Astrocyte (in vitro differentiated cells and primary cell): ENCODE results near the gene COL9A3. TPM values are rescaled to one million over a fixed set of nuclear protein-coding genes. Genes with fewer than 3 reads are reported as not detected.
A peak's percentile ranks its signal among the peaks of the same experiment; 100 is the strongest.

ENCODE experiments used
- DNase-seq: peaks from one replicate; pipeline ENCODE4 v3.0.0-alpha.2; 2010; ENCODE audit warnings: low read depth
- FAIRE-seq: peaks from 2 replicates; lab custom pipeline; 2011; peaks lifted over from hg19 to GRCh38; lab: Jason Lieb, UNC
- H2AFZ ChIP-seq: 2 replicates; pipeline ENCODE4 v1.6.0; 2012; ENCODE audit warnings: low read depth, low read length, inconsistent platforms
- H3K27ac ChIP-seq: 2 replicates; pipeline ENCODE4 v1.5.1; 2011; ENCODE audit warnings: low read depth, low read length, inconsistent platforms
- H3K27me3 ChIP-seq: 2 replicates; pipeline ENCODE4 v1.6.0; 2011; ENCODE audit warnings: low read length, inconsistent platforms; ENCODE audit not compliant: insufficient read depth
- H3K36me3 ChIP-seq: 2 replicates; pipeline ENCODE4 v1.5.1; 2011; ENCODE audit warnings: low read length, inconsistent platforms; ENCODE audit not compliant: insufficient read depth
- H3K4me1 ChIP-seq: 2 replicates; pipeline ENCODE4 v1.5.1; 2011; ENCODE audit warnings: low read length, inconsistent platforms; ENCODE audit not compliant: insufficient read depth
- H3K4me2 ChIP-seq: 2 replicates; pipeline ENCODE4 v1.6.0; 2012; ENCODE audit warnings: low read length, inconsistent platforms
- H3K4me3 ChIP-seq: 2 replicates; pipeline ENCODE4 v1.5.1; 2011; ENCODE audit warnings: low read depth, mild to moderate bottlenecking, low read length, inconsistent platforms; ENCODE audit not compliant: insufficient read depth
- H3K79me2 ChIP-seq: 2 replicates; pipeline ENCODE4 v1.6.0; 2012; ENCODE audit warnings: mild to moderate bottlenecking, low read length, inconsistent platforms; ENCODE audit not compliant: insufficient read depth
- H3K9ac ChIP-seq: 2 replicates; pipeline ENCODE4 v1.6.0; 2012; ENCODE audit warnings: mild to moderate bottlenecking, low read length, inconsistent platforms
- H3K9me3 ChIP-seq: 2 replicates; pipeline ENCODE4 v1.5.1; 2012; ENCODE audit warnings: low read depth, mild to moderate bottlenecking, low read length, inconsistent platforms; ENCODE audit not compliant: insufficient read depth
- H4K20me1 ChIP-seq: 2 replicates; pipeline ENCODE4 v1.6.0; 2012; ENCODE audit warnings: low read length, inconsistent platforms; ENCODE audit not compliant: insufficient read depth
- H3K27ac Mint-ChIP-seq: one replicate; pipeline ENCODE4 v1.8.0; 2021; ENCODE audit warnings: mild to moderate bottlenecking, mixed read lengths; ENCODE audit not compliant: unreplicated experiment
- H3K27me3 Mint-ChIP-seq: one replicate; pipeline ENCODE4 v1.8.0; 2021; ENCODE audit warnings: low read depth, mixed read lengths; ENCODE audit not compliant: unreplicated experiment
- H3K36me3 Mint-ChIP-seq: one replicate; pipeline ENCODE4 v1.8.0; 2021; ENCODE audit warnings: low read depth, mixed read lengths; ENCODE audit not compliant: unreplicated experiment
- H3K4me1 Mint-ChIP-seq: one replicate; pipeline ENCODE4 v1.8.0; 2021; ENCODE audit warnings: low read depth, mixed read lengths; ENCODE audit not compliant: unreplicated experiment
- H3K4me3 Mint-ChIP-seq: one replicate; pipeline ENCODE4 v1.8.0; 2021; ENCODE audit warnings: mild to moderate bottlenecking, moderate library complexity, mixed read lengths; ENCODE audit not compliant: unreplicated experiment
- H3K9me3 Mint-ChIP-seq: one replicate; pipeline ENCODE4 v1.8.0; 2021; ENCODE audit warnings: mild to moderate bottlenecking, mixed read lengths; ENCODE audit not compliant: unreplicated experiment
- CTCF ChIP-seq: IDR thresholded peaks from 2 replicates; pipeline ENCODE4 v1.5.1; 2011; ENCODE audit warnings: low read depth, mild to moderate bottlenecking, inconsistent platforms, low read length, moderate library complexity; ENCODE audit not compliant: insufficient read depth
- EZH2 ChIP-seq: IDR thresholded peaks from 2 replicates; pipeline ENCODE4 v1.6.1; 2012; ENCODE audit warnings: mild to moderate bottlenecking, low read length, inconsistent platforms; ENCODE audit not compliant: insufficient read depth
- total RNA-seq: library from RNA; stranded (reverse); gene quantifications from 2 replicates; pipeline ENCODE4 v1.2.1, GENCODE V29; 2021

Gene COL9A3
- total RNA-seq, 1 donor from 2014 or later = 43.0 TPM

GRCh38 chr20:62800314-62801259 lies 16.3 kb upstream of the COL9A3 start:
- H3K9me3 Mint-ChIP-seq = no peaks in the 10 kb centered on the region
- no peak for FAIRE-seq
- peak overlapping the region; percentile 62 for H3K4me3 Mint-ChIP-seq

GRCh38 chr20:62801284-62802010 lies 15.4 kb upstream of the COL9A3 start:
- Histone ChIP-seq H3K27me3 (no peaks in the 10 kb centered on the region), H3K27ac (no peak overlapping the region), H3K4me2 (no peak overlapping the region), H2AFZ (no peak overlapping the region), H3K79me2 (peaks cover 24% of the 10 kb centered on the region), H3K4me1 (peaks cover 23% of the 10 kb centered on the region), H3K9ac (no peak overlapping the region), H4K20me1 (peaks cover 45% of the 10 kb centered on the region), H3K9me3 (no peaks in the 10 kb centered on the region), H3K4me3 (no peak overlapping the region), H3K36me3 (peaks cover 7% of the 10 kb centered on the region)
- Mint-ChIP-seq H3K27ac (no peak overlapping the region), H3K4me1 (peaks cover 11% of the 10 kb centered on the region), H3K36me3 (peaks cover 19% of the 10 kb centered on the region), H3K4me3 (no peak overlapping the region), H3K27me3 (no peaks in the 10 kb centered on the region), H3K9me3 (no peaks in the 10 kb centered on the region)
- FAIRE-seq (no peak), DNase-seq (no peak)
- TF ChIP-seq EZH2 (no peak), CTCF (no peak)

More at GRCh38 chr20:62800314-62801259, 16.3 kb upstream of the COL9A3 start:
- Histone ChIP-seq H3K27ac (no peak overlapping the region), H3K36me3 (peaks cover 7% of the 10 kb centered on the region), H4K20me1 (peaks cover 36% of the 10 kb centered on the region), H2AFZ (no peak overlapping the region), H3K9me3 (no peaks in the 10 kb centered on the region), H3K79me2 (peaks cover 15% of the 10 kb centered on the region), H3K4me3 (no peak overlapping the region), H3K27me3 (no peaks in the 10 kb centered on the region), H3K9ac (no peak overlapping the region), H3K4me2 (no peak overlapping the region), H3K4me1 (peaks cover 18% of the 10 kb centered on the region)
- Mint-ChIP-seq H3K27ac (no peak overlapping the region), H3K36me3 (peaks cover 18% of the 10 kb centered on the region), H3K27me3 (no peaks in the 10 kb centered on the region), H3K4me1 (peaks cover 10% of the 10 kb centered on the region)
- no peak for TF ChIP-seq EZH2
- no peak for TF ChIP-seq CTCF
- no peak for DNase-seq
